GM19351 (cell line): ENCODE measurements around the gene CLTB.

Source experiments
- ATAC-seq: cut with Tn5 transposase; IDR thresholded peaks from one replicate; pipeline ENCODE4 v1.9.1; 2021; ENCODE audit warnings: mild to moderate bottlenecking, moderate library complexity; ENCODE audit not compliant: unreplicated experiment

Gene CLTB

GRCh38 chr5:176383961-176384360, 32.4 kb downstream of the CLTB start:
- no peak for ATAC-seq

GRCh38 chr5:176383248-176383905, 33.0 kb downstream of the CLTB start:
- ATAC-seq: no peak

- no peak for ATAC-seq
Observed at GRCh38 chr5:176382721-176383120, 33.6 kb downstream of the CLTB start.

- no peak for ATAC-seq
Observed at GRCh38 chr5:176381979-176382378, 34.4 kb downstream of the CLTB start.

- no peak for ATAC-seq
Observed at GRCh38 chr5:176381423-176381822, 34.9 kb downstream of the CLTB start.

GRCh38 chr5:176379881-176380280, 36.5 kb downstream of the CLTB start:
- ATAC-seq: no peak

- ATAC-seq: no peak
Observed at GRCh38 chr5:176373100-176373818, 43.1 kb downstream of the CLTB start.

- ATAC-seq: no peak
Observed at GRCh38 chr5:176371621-176372539, 44.5 kb downstream of the CLTB start.

GRCh38 chr5:176369934-176370711, 46.2 kb downstream of the CLTB start:
- no peak for ATAC-seq

GRCh38 chr5:176368726-176369125, 47.6 kb downstream of the CLTB start:
- ATAC-seq: no peak

GRCh38 chr5:176366232-176366894, 50.0 kb downstream of the CLTB start:
- ATAC-seq: no peak

GRCh38 chr5:176365351-176366231, 50.7 kb downstream of the CLTB start, which contains the start of gene ARL10:
ARL10 (plus strand) TSS chr5:176365487; CDS start chr5:176365564, 77 bp downstream.
- peak; percentile 39 for ATAC-seq

- ATAC-seq: no peak
Observed at GRCh38 chr5:176364765-176365350, 51.5 kb downstream of the CLTB start.

GRCh38 chr5:176362233-176362490, 54.2 kb downstream of the CLTB start:
- no peak for ATAC-seq

GRCh38 chr5:176361437-176362232, 54.7 kb downstream of the CLTB start, which contains the start of gene KIAA1191:
KIAA1191 (minus strand) TSS chr5:176361764; CDS start chr5:176359508, 2,256 bp downstream.
- ATAC-seq: peak; percentile 82

GRCh38 chr5:176360894-176361436, 55.4 kb downstream of the CLTB start:
- ATAC-seq: no peak

GRCh38 chr5:176359658-176360057, 56.7 kb downstream of the CLTB start:
- no peak for ATAC-seq

GRCh38 chr5:176356179-176356566, 60.2 kb downstream of the CLTB start:
- ATAC-seq: no peak
